MG63 (cell line): ENCODE data around the gene IL19. TPM values are rescaled to one million over a fixed set of nuclear protein-coding genes. Genes with fewer than 3 reads are reported as not detected.

Source experiments
- DNase-seq: peaks from one replicate; pipeline ENCODE4 v3.0.0-alpha.2; 2020
- H3K27me3 ChIP-seq: fragments of 250-450 bp; sonication (Bioruptor Pico); 2 replicates; pipeline ENCODE4 v1.5.1; 2020; ENCODE audit warnings: mild to moderate bottlenecking, moderate library complexity
- H3K36me3 ChIP-seq: fragments of 250-450 bp; sonication (Bioruptor Pico); 2 replicates; pipeline ENCODE4 v1.5.1; 2020; ENCODE audit warnings: mild to moderate bottlenecking, moderate library complexity
- H3K4me3 ChIP-seq: fragments of 250-450 bp; sonication (Bioruptor Pico); 2 replicates; pipeline ENCODE4 v1.5.1; 2020; ENCODE audit warnings: mild to moderate bottlenecking, moderate library complexity
- H3K9me3 ChIP-seq: fragments of 250-450 bp; sonication (Bioruptor Pico); 2 replicates; pipeline ENCODE4 v1.5.1; 2020; ENCODE audit warnings: mild to moderate bottlenecking, moderate library complexity
- total RNA-seq: library from RNA; depleted of rRNA; stranded (reverse); fragments of >200 nt; shearing (Covaris generic); gene quantifications from 2 replicates; pipeline ENCODE4 v1.2.3, GENCODE V29; 2014; ENCODE audit warnings: low replicate concordance

IL19 gene
- total RNA-seq, 1 experiment from 2014 or later, result not detected

DNA sequence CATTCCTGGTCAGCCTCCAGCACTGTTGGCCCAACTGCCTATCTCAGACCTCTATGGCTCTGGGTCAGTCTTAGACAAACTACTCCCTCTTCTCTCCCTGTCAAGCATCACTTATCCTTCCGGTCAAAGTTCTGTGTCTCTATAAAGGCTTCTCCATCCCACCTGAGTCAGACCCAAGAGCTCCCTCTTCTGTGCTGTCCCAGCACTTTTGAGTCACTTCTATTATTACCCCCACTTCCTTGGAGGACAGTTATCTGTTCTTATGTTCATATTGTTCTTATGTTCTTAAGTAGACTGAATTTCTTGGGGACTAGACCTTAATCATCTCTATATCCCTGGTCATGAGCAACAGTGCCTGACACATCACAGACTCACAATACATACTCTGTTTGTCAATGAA, 30.9 kb downstream of the IL19 start:
- Histone ChIP-seq H3K27me3 (peaks cover 10% of the 10 kb centered on the region), H3K4me3 (no peak overlapping the region), H3K9me3 (no peaks in the 10 kb centered on the region), H3K36me3 (no peaks in the 10 kb centered on the region)
- DNase-seq, result no peak

DNA sequence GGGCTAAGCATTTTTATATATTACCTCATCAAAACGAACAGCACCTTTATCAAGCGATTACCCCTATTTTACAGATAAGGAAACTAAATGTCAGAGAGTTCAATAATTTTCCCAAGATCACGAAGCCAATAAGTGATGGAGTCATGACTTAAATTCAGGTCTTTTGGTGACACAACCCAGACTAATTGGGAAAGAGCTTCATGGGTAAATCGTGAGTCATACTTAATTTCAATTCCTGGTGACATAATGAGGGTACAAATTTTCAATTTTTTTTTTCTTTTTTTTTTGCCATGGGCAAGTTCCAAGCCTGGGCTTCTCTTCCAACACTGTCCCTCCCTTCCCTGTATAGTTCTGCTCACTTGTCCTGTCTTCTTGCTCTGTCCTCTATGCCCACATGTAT, 31.8 kb downstream of the IL19 start:
- Histone ChIP-seq H3K27me3 (peaks cover 10% of the 10 kb centered on the region), H3K36me3 (no peaks in the 10 kb centered on the region), H3K4me3 (no peak overlapping the region), H3K9me3 (no peaks in the 10 kb centered on the region)
- DNase-seq, result no peak

DNA sequence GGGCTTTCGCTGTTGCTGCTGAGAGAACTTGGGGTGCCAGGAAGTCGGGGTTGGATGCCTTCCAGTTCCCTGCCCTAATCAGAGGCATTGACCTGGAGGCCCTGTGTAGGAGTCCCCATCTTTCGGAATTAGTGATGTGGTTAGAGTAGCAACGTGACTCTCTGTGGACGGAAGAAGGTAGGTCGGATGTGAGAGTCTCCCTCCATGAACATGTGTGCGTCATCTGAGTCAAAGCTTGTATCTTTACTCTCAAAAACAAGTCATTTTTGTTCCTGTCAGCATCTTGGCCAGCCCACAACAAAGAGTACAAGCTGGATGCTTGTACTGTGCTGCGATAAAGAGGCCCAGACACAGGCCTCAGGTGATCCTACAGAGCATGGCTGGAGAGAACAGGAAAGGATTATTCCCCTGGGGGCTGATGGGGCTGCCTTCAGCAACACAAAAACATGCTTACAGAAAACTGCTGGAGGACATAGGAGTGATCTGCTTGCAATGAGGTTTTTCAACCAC, 32.7 kb downstream of the IL19 start:
- Histone ChIP-seq H3K4me3 (no peak overlapping the region), H3K27me3 (peaks cover 10% of the 10 kb centered on the region), H3K36me3 (no peaks in the 10 kb centered on the region), H3K9me3 (no peaks in the 10 kb centered on the region)
- no peak for DNase-seq

DNA sequence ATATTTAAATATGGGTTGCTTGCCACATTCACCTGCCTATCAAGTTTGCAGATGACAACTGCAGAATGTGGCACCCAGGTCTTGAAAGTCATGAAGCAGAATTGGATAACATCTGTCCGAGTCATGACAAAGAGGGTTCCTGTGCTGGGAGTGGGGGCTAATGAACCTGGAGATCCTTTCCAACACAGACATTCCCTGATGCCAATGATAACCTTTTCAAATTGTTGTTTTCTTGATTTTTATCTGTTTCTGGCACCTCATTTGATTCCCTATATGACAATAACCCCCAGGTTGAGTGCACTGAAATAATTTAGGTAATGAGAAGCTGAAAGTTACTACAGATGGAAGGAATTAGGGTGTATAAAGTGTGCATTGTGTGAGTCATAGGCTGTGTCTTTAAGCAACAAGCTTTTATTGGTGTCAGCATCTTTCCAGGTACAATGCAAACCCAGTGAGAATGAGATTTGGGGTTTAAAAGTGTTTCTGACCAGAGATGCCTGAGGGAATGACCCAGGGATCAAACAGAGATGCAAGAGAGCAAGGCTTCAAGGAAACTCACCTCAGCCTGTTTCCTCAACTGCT, 33.7 kb downstream of the IL19 start:
- Histone ChIP-seq H3K9me3 (no peaks in the 10 kb centered on the region), H3K27me3 (peaks cover 10% of the 10 kb centered on the region), H3K4me3 (no peak overlapping the region), H3K36me3 (no peaks in the 10 kb centered on the region)
- DNase-seq, result no peak

DNA sequence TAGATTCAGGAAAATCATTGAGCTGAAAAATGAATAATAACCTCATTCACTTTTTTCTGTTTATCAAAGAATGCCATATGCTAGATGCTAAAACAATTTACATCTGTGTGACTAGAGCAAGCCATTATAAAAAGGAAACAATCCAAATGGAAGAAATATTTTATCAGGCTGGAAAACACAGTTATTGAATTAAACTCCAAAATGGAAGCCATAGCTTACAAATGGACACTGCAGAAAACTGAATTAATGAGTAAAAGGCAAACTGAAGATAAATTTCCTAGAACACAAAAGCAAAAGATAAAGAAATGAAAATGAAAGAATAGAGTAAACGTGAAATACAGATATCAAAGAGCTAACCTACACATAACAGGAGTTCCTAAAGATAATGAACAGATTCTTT, 34.8 kb downstream of the IL19 start:
- H3K9me3 ChIP-seq, result no peaks in the 10 kb centered on the region; the same call in 1 of the 2 replicates
- no peak overlapping the region for H3K4me3 ChIP-seq
- no peak for DNase-seq
- H3K27me3 ChIP-seq, result peaks cover 10% of the 10 kb centered on the region
- no peaks in the 10 kb centered on the region for H3K36me3 ChIP-seq

DNA sequence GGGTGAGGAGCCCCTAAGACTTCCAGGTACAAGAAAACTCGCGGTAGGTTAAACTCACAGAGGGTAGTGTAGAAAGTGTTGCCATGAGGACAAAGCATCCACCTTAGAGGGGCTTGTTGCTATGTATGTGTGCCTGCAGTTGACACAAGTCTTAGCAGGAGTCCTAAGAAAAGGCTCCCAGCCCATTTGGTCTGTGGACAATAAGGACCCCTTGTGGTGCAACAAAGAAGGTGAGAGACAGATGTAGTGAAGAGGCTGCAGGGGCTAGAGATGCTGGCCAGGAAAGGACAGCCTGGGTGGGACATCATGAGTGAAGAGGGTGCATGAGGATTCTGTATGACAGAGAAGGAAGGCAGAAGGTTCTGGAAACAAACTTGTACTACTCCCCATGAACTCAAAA, 38.0 kb downstream of the IL19 start:
- peaks cover 13% of the 10 kb centered on the region for H3K9me3 ChIP-seq
- H3K4me3 ChIP-seq, result no peak overlapping the region
- H3K27me3 ChIP-seq, result peaks cover 10% of the 10 kb centered on the region
- DNase-seq, result no peak
- H3K36me3 ChIP-seq, result no peaks in the 10 kb centered on the region

DNA sequence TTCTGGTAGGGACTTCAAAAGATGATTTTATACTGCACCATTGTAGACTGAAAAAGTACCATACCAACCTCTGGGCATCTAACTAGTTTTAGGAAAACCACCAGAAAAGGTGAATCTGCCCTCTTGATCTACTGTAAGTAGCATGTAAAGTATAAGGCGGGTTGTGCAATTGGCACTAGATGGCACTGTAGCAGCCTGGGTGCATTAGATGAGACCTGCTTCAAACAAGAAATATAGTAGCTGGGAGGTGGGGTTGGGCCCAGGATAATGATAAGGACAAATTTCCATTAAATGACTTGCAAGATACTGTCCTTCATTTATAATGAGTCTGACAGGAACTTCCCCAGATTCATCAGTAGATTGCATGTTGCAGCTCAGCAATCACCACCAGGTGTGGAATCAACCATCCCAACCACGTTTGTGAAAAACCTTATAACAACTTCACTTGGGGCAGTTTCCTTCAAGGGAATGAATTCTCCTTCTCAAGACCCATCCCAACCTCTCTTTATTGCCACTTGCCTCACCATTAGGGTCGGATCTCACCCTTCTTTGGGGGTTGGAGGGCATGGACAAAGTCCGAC, 39.0 kb downstream of the IL19 start:
- H3K4me3 ChIP-seq, result no peak overlapping the region
- DNase-seq, result peak; percentile 21
- H3K36me3 ChIP-seq, result no peaks in the 10 kb centered on the region
- H3K27me3 ChIP-seq, result peaks cover 10% of the 10 kb centered on the region
- peaks cover 14% of the 10 kb centered on the region for H3K9me3 ChIP-seq

DNA sequence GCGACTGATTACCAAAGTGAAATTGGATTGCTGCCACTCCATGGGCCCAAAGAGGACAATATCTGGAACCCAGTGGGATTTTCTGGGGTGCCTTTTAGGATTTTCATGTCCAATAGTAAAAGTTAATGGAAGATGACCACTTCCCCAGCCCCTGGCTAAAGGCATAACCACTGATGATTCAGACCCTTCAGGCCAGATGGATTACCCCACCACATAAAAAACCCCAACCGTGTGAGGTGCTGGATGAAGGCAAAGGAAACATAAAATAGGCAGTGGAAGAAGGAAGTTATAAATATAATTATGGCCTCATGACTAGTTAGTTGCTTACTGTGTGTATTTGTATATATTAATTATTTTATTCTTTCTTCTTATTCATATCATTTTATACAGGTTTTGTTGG, 41.9 kb downstream of the IL19 start:
- no peak for DNase-seq
- Histone ChIP-seq H3K4me3 (no peak overlapping the region), H3K27me3 (no peaks in the 10 kb centered on the region), H3K36me3 (no peaks in the 10 kb centered on the region), H3K9me3 (peaks cover 14% of the 10 kb centered on the region)

DNA sequence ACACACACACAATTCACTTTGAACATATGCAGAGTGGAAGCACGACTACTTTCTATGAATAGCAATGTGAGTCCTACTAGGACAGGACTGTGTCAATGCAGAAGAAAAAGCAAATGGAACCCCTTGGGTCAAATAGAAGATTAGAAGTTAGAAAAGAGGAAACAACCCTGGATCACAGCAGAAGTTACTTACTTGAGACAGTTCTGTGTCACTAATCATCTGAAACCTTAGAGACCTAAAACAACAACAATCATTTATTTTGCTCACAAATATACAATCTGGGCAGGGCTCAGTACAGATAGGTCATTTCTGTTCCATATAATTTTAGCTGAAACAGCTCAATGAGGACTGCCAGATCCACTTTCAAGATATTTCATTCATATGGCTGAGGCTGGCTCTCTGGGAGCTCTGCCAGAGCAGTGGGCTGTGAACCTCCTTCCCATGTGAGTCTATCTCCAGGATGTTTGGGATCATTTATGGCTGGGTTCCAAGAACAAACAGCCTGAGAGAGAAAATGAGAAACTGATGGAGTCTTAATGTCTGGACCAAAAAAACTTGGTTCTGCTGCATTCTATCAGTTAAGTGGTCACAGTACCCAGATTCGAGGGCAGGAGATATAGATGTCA, 44.3 kb downstream of the IL19 start:
- no peaks in the 10 kb centered on the region for H3K36me3 ChIP-seq
- H3K27me3 ChIP-seq, result no peaks in the 10 kb centered on the region
- peak; percentile 72 for DNase-seq
- peaks cover 14% of the 10 kb centered on the region for H3K9me3 ChIP-seq
- no peak overlapping the region for H3K4me3 ChIP-seq

DNA sequence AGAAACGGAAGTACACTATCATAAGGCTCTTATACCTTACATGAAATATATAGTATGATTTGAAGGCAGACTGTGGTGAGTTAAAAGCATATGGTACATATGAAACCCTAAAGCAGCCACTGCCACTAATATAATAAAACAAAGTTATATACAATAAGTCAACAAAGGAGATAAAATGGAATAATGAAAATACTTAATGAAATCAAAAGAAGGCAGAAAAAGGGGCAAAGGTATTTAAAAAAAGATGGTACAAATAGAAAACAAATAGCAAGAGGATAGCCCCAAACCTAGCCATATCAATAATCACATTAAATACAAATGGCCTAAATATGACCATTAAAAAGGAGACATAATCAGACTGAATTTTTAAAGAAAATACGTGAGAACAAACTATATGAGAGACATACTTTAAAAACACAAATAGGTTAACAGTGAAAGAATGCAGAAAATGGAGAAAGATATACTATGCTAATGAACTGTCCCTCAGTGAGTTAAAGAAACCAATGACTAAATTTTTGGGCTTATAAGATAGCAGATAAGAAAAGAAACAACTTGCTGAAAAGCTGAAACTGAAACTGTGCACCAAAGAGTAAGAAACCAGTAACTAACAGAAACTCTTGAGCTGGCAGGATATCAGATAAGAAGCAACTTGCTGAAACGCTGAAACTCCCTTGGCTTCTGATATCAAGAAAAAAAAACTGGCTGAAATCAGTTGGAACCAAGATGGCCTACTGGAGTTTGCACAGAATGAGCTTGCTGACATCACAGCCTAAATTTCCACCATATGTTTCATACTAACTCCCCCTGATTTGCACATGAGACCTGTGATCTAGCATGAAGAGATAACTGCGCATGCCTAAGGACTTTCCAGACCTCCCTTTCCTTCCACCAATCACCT, 46.1 kb downstream of the IL19 start:
- peaks cover 9% of the 10 kb centered on the region for H3K9me3 ChIP-seq
- H3K4me3 ChIP-seq, result no peak overlapping the region
- H3K36me3 ChIP-seq, result no peaks in the 10 kb centered on the region
- DNase-seq, result no peak
- no peaks in the 10 kb centered on the region for H3K27me3 ChIP-seq

DNA sequence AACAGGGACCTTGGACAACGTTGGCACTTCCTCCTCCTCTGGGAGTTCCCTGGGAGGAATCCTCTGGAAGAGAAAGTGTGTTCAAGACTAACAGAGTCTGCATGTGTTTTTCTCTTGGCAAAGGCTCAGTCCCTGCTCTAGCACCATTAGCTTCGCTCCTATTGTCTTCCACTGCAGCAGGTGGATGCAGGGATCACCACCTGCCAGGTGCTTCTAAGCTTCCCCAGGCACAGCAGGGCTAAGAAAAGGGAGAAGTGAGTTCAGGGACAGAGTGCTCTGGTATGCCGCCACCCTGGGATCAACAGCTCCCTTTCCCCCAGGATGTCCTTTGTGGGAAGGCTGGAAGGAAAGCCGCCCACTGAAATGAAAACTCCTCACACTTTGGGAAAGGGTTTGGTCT, 50.9 kb downstream of the IL19 start:
- H3K4me3 ChIP-seq, result no peak overlapping the region
- H3K9me3 ChIP-seq, result no peaks in the 10 kb centered on the region
- no peaks in the 10 kb centered on the region for H3K36me3 ChIP-seq
- H3K27me3 ChIP-seq, result no peaks in the 10 kb centered on the region
- DNase-seq, result no peak

DNA sequence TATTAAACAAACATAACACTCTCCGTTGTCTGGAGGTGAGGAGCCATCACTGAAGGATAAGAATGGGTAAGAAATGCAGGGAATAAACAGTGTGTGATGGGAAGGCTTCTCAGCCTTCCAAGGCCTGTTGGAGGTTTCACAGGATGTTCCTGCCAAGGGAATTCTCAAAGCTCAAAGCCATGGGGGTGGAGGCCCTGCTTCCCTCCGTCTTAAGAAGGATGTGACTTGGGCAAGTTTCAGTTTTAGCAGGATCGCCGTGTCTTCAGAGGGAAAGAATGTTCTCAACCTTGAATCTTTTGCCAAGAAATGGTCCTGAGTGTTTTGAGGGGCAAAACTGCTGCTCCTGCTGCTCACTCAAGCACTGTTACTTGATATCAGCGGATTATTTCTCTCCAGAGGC, 53.2 kb downstream of the IL19 start:
- no peaks in the 10 kb centered on the region for H3K27me3 ChIP-seq
- no peak overlapping the region for H3K4me3 ChIP-seq
- H3K36me3 ChIP-seq, result no peaks in the 10 kb centered on the region
- H3K9me3 ChIP-seq, result no peaks in the 10 kb centered on the region
- no peak for DNase-seq

DNA sequence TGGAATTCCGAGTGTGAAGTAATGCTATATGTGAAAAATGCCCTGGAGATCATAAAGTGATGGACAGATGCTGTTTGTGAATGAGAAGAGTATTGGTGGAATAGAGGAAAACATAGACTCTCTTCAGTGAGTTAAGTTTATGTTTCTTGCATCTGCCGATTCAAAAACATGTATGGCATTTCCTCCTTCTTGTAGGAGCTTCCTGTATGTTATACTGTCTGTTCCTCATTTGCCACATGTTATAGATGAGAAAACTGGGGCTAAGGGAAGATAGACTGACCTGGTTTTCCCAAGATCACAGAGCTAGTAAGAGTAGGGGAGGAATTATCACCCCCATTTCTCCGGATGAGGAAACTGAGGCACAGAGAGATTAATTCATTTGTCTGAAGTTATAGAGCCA, 53.8 kb downstream of the IL19 start:
- H3K36me3 ChIP-seq, result no peaks in the 10 kb centered on the region
- H3K9me3 ChIP-seq, result no peaks in the 10 kb centered on the region
- H3K4me3 ChIP-seq, result no peak overlapping the region
- H3K27me3 ChIP-seq, result no peaks in the 10 kb centered on the region
- DNase-seq, result no peak

DNA sequence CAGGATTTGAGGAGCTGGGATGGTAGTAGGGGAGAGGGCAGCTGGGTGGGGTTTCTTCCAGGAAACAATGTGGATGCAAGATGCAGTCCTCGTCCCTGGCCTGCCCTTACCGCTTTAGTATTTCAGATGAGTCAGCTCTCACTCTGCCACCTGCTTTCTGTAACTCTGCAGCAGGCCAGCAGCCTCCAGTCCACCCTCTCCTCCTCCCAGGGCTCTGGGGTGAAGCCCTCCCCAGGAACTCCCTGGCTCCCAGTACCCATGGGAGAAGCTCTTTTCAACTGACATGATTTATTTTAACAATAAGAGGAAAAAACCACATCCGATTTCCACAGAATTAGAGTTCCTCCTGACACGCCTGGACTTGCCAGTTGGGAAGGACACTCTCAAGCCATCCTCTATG, 55.8 kb downstream of the IL19 start:
- DNase-seq, result no peak

DNA sequence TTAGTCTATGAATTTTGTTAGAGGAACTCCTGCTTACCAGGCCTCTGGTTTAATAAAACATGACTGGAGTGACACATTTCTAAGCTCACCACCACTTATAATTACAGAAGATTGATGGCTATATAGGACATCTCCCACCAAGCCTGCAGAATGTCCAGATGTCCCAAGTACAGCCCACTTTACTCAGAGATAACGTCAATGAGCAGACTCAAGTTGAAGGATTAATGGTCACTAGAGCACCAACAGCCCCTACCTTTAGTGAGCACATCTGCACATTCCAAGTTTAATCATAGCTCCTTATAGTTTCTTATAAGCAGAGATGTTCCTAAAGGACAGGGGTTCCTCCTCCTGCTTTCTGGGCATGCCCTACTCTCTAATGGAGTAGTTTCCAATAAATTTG, 57.5 kb downstream of the IL19 start:
- Histone ChIP-seq H3K27me3 (peaks cover 2% of the 10 kb centered on the region), H3K36me3 (no peaks in the 10 kb centered on the region), H3K4me3 (no peak overlapping the region), H3K9me3 (no peaks in the 10 kb centered on the region)
- no peak for DNase-seq

More for the DNA sequence above, 55.8 kb downstream of the IL19 start:
- Histone ChIP-seq H3K4me3 (no peak overlapping the region), H3K9me3 (no peaks in the 10 kb centered on the region), H3K27me3 (peaks cover 2% of the 10 kb centered on the region; the same call in 1 of the 2 replicates), H3K36me3 (no peaks in the 10 kb centered on the region)

DNA sequence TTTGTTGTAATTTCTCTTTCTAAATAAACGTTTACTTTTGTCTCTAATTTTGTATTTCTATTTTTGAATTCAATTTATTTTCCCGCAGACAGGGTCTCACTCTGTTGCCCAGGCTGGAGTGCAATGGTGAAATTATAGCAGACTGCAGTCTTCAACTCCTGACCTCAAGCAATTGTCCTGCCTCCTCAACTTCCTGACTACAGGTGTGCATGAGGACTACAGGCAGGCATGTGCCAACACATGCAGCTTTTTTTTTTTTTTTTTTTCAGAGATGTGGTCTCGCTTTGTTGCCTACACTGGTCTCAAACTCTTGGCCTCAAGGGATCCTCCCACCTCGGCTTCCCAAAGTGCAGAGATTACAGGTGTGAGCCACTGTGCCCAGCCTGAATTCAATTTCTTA, 58.2 kb downstream of the IL19 start:
- DNase-seq, result no peak
- H3K9me3 ChIP-seq, result no peaks in the 10 kb centered on the region
- peaks cover 2% of the 10 kb centered on the region for H3K27me3 ChIP-seq
- no peak overlapping the region for H3K4me3 ChIP-seq
- no peaks in the 10 kb centered on the region for H3K36me3 ChIP-seq

DNA sequence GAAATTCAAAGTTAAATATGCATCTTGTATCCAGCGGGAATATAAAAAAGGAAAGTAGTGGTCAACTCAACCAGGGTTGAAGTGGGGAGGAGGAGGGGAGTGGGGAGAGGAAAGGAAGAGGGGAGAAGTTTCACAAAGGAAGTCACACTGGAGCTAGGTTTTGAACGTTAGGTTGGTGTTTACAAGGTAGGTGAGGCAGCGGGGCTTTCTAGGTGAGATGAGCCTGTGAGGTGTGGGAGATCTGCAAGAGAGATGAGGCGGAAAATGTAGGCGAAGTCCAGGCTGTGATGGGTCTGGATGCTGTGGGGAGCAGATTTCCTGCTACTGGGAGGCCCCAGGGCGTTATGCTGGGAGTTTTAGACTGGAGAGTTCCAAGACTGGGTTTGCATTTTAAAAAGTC, 58.7 kb downstream of the IL19 start:
- DNase-seq, result no peak
- H3K4me3 ChIP-seq, result no peak overlapping the region
- no peaks in the 10 kb centered on the region for H3K36me3 ChIP-seq
- H3K27me3 ChIP-seq, result peaks cover 2% of the 10 kb centered on the region
- H3K9me3 ChIP-seq, result no peaks in the 10 kb centered on the region
